Gastrocnemius medialis (tissue), 4 donors: ENCODE measurements around the gene RMND1. TPM values are rescaled to one million over a fixed set of nuclear protein-coding genes. Genes with fewer than 3 reads are reported as not detected.

Experiments used
- ATAC-seq, 2 donors: fragments of 150-250 bp; one replicate each; pipeline ENCODE4 v1.9.1; 2016
- DNase-seq, 2 donors: peaks; one replicate each; pipeline ENCODE4 v3.0.0-alpha.2; 2019
- H3K27ac ChIP-seq, 4 donors: fragments of 200-600 bp; sonication (generic); 1 replicate in 1 of 4; 2 replicates in 3 of 4; pipeline ENCODE4 v1.5.1; 2016 to 2018; ENCODE audit warnings: mild to moderate bottlenecking in 2 of 4, moderate library complexity in 1 of 4
- H3K27me3 ChIP-seq, 3 donors: fragments of 200-600 bp; sonication (generic) in 2 of 3; 1 replicate in 1 of 3; 2 replicates in 2 of 3; pipeline versions ENCODE4 v1.5.1 to v1.6.0; 2016 to 2019; ENCODE audit warnings: mild to moderate bottlenecking in 1 of 3, moderate library complexity in 1 of 3
- H3K36me3 ChIP-seq, 2 donors: fragments of 200-600 bp; sonication (generic) in 1 of 2; one replicate each; pipeline ENCODE4 v1.5.1; 2017 to 2018
- H3K4me1 ChIP-seq, 2 donors: fragments of 200-600 bp; sonication (generic) in 1 of 2; one replicate each; pipeline ENCODE4 v1.5.1; 2016 to 2017; ENCODE audit warnings: mild to moderate bottlenecking in 2 of 2
- H3K4me3 ChIP-seq, 4 donors: fragments of 200-600 bp; sonication (generic) in 3 of 4; 1 replicate in 1 of 4; 2 replicates in 3 of 4; pipeline ENCODE4 v1.5.1; 2016 to 2019; ENCODE audit warnings: mild to moderate bottlenecking in 2 of 4
- H3K9me3 ChIP-seq, 3 donors: fragments of 200-600 bp; sonication (generic) in 2 of 3; 1 replicate in 1 of 3; 2 replicates in 2 of 3; pipeline ENCODE4 v1.5.1; 2016 to 2019
- CTCF ChIP-seq, 5 experiments: fragments of 450-650 bp in 3 of 5; fragments of 200-600 bp in 2 of 5; sonication (generic) in 2 of 5; IDR thresholded peaks in 4 of 5; conservative IDR thresholded peaks in 1 of 5; 1 replicate in 4 of 5; 2 replicates in 1 of 5; pipeline ENCODE4 v1.5.1; 2016 to 2019; ENCODE audit warnings: antibody characterized with exemption in 5 of 5, mild to moderate bottlenecking in 3 of 5, moderate library complexity in 3 of 5
- POLR2A ChIP-seq, 2 donors: fragments of 450-650 bp; IDR thresholded peaks; one replicate each; pipeline ENCODE4 v1.6.1; 2017; ENCODE audit warnings: antibody characterized with exemption in 2 of 2, mild to moderate bottlenecking in 2 of 2, moderate library complexity in 2 of 2
- in situ Hi-C, 4 donors: fragments of 200-750 bp; cut with MboI; loops; one replicate each; pipeline versions ENCODE4 v1.15.0 to v1.8.0; 2017; ENCODE audit warnings: low sequenced_read_pairs in 4 of 4
- intact Hi-C: fragments of 100-400 bp; cut with DNase I; formaldehyde crosslinking; loops from one replicate; pipeline ENCODE4 v1.15.1; 2023; ENCODE audit warnings: low total_unique reads
- total RNA-seq, 4 donors: library from RNA; depleted of rRNA; stranded (reverse); fragments of >200 nt; gene quantifications; one replicate each; pipeline versions ENCODE4 v1.1.0 to v1.2.3, GENCODE V29; 2016

The RMND1 gene
- 1 to 10 TPM; 6.4 to 9.6 (median 8.4) TPM for total RNA-seq

DNA sequence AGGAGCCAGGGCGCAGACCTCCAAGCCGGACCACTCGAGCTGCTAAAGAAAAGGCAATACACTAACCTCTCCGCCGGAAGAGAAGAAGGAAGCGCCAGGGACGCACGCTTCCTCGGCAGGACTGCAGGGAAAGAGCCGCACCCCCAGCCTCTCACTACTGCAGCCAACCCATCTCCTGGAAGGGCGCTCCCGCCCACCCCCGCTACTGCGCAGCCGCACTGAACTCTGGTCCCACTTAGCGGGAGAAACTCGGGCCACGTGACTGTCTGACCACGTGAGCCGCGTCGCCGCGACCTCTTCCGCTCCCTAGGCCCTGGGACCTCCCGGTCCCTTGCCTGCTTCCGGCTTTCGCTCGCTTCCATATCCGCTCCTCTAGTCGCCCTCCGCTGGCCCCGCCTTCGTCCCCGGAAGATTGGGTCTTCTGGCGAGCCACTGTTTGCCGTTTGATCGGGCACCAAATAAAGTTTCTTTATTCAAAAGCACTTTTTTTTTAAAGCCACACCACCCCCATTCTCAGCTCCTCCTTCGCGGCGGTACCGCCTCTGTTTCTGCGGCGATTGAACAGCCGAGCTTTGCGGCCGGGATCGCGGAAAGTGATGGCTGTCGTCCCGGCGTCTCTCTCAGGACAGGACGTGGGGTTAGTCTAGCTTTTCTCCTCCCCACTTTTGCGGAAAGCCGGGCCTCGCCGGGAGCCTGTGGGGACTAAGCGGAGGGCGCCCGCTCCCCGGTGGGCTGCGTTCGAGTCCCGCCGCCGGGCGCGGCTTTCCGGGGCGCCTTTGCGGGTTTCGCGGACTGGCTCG lies at the start of gene RMND1:
TSS of gene RMND1 (minus strand) at position 177 of the 800 bp plus-strand sequence. CDS start 6,315 bp downstream, outside the sequence.
- Histone ChIP-seq H3K9me3 (no peaks in the 10 kb centered on the region), H3K4me1 (peaks cover 22 to 29% of the 10 kb centered on the region in 2 donors), H3K4me3 (peak within 1 kb of the TSS; percentile 82 to 94 (median 88)), H3K27me3 (no peaks in the 10 kb centered on the region), H3K27ac (peak within 1 kb of the TSS; percentile 86 to 97 (median 94)), H3K36me3 (no peaks in the 10 kb centered on the region)
- in situ Hi-C loops (loop anchor here in 2 of 4 donors (5.0 kb wide), 1 partner anchor 60 kb away; the partner anchor contains the start of gene ZBTB2 (in 2 of the 2)), intact Hi-C loops (loop anchor here (1.0 kb wide), 1 partner anchor 62 kb away; no protein-coding TSS in a partner anchor)
- peak; percentile 97 to 99 for ATAC-seq
- TF ChIP-seq POLR2A (IDR thresholded peaks at IDR 0.05) (peak; percentile 32 to 56), CTCF (IDR thresholded peaks at IDR 0.05 in 4 of 5, conservative IDR thresholded peaks at IDR 0.05 in 1 of 5) (no peak)
- DNase-seq = peak; percentile 99 to 100

DNA sequence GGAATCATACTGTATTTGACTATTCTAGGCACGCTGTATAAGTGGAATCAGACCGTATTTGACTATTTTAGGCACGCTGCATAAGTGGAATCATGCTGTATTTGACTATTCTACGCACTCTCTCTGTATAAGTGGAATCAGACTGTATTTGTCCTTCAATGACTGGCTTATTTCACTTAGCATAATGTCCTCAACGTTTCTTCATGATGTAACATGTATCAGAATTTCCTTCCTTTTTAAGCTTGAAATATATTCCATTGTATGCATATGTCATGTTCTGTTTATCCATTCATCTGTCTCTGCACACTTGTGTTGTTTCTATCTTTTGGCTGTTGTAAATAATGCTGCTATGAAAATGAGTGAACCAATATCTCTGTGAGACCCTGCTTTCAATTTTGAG lies 47.6 kb upstream of the RMND1 start:
- intact Hi-C loops (no loop called here), in situ Hi-C loops (loop anchor here in 2 of 4 donors (25.0 kb wide), 1 partner anchor 612 kb away; no protein-coding TSS in a partner anchor)
- TF ChIP-seq POLR2A (IDR thresholded peaks at IDR 0.05) = no peak
- Histone ChIP-seq H3K4me1 (no peaks in the 10 kb centered on the region), H3K27ac (no peak overlapping the region), H3K27me3 (peaks cover 5 to 23% (median 9%) of the 10 kb centered on the region in 3 donors), H3K4me3 (no peak overlapping the region), H3K36me3 (no peaks in the 10 kb centered on the region), H3K9me3 (no peaks in the 10 kb centered on the region)
- DNase-seq (no peak), ATAC-seq (no peak)

DNA sequence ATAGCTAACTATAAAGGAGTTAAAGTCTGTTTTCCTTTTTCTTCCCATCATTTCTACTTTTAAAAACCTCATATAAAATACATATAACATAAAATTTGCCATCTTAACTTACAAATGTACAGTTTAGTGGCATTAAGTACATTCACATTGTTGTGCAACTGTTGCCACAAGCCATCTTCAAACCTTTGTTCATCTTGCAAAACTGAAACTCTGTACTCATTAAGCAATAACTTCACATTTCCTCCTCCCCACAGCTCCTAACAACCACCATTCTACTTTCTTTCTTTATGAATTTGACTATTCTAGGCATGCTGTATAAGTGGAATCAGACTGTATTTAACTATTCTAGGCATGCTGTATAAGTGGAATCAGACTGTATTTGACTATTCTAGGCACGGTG lies 46.4 kb upstream of the RMND1 start:
- intact Hi-C loops (no loop called here), in situ Hi-C loops (loop anchor here in 2 of 4 donors (25.0 kb wide), 1 partner anchor 611 kb away; no protein-coding TSS in a partner anchor)
- H3K36me3 ChIP-seq = no peaks in the 10 kb centered on the region
- H3K27ac ChIP-seq = no peak overlapping the region
- H3K4me1 ChIP-seq = no peaks in the 10 kb centered on the region
- H3K4me3 ChIP-seq = no peak overlapping the region
- peaks cover 9 to 28% (median 9%) of the 10 kb centered on the region in 3 donors for H3K27me3 ChIP-seq
- TF ChIP-seq POLR2A (IDR thresholded peaks at IDR 0.05) (no peak), CTCF (IDR thresholded peaks at IDR 0.05 in 4 of 5, conservative IDR thresholded peaks at IDR 0.05 in 1 of 5) (no peak)
- no peak for ATAC-seq
- DNase-seq = no peak
- H3K9me3 ChIP-seq = no peaks in the 10 kb centered on the region

- no peak for TF ChIP-seq CTCF (IDR thresholded peaks at IDR 0.05 in 4 of 5, conservative IDR thresholded peaks at IDR 0.05 in 1 of 5)
- TF ChIP-seq POLR2A (IDR thresholded peaks at IDR 0.05) = no peak
- no peak for ATAC-seq
- no peak overlapping the region for H3K27ac ChIP-seq
Measured at GRCh38 chr6:151497905-151498304, 46.0 kb upstream of the RMND1 start.

DNA sequence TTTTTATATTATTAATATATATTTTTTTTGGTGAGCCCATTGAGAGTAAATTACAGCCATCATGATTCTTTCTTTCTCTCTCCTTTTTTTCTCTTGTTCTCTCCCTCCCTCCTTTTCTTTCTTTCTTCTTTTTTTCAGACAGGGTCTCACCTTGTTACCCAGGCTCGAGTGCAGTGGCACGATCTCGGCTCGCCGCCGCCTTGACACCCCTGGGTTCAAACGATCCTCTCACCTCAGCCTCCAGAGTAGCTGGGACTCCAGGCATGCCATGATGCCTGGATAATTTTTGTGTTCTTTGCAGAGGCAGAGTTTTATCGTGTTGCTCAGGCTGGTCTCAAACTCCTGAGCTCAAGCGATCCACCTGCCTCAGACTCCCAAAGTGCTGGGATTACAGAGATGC lies 43.5 kb upstream of the RMND1 start:
- TF ChIP-seq CTCF (IDR thresholded peaks at IDR 0.05 in 4 of 5, conservative IDR thresholded peaks at IDR 0.05 in 1 of 5) (no peak), POLR2A (IDR thresholded peaks at IDR 0.05) (no peak)
- no peaks in the 10 kb centered on the region for H3K36me3 ChIP-seq
- intact Hi-C loops = no loop called here
- no peaks in the 10 kb centered on the region for H3K4me1 ChIP-seq
- H3K4me3 ChIP-seq = no peak overlapping the region
- in situ Hi-C loops = loop anchor here in 2 of 4 donors (25.0 kb wide), 1 partner anchor 608 kb away; no protein-coding TSS in a partner anchor
- no peak overlapping the region for H3K27ac ChIP-seq
- H3K27me3 ChIP-seq = peaks cover 9 to 28% (median 12%) of the 10 kb centered on the region in 3 donors
- no peak for DNase-seq
- no peak for ATAC-seq
- H3K9me3 ChIP-seq = no peaks in the 10 kb centered on the region

More at GRCh38 chr6:151497905-151498304, 46.0 kb upstream of the RMND1 start:
- peaks cover 9 to 28% (median 11%) of the 10 kb centered on the region in 3 donors for H3K27me3 ChIP-seq
- H3K9me3 ChIP-seq = no peaks in the 10 kb centered on the region
- no peak for DNase-seq
- no peak overlapping the region for H3K4me3 ChIP-seq
- in situ Hi-C loops (loop anchor here in 2 of 4 donors (25.0 kb wide), 1 partner anchor 611 kb away; no protein-coding TSS in a partner anchor), intact Hi-C loops (no loop called here)
- H3K36me3 ChIP-seq = no peaks in the 10 kb centered on the region
- no peaks in the 10 kb centered on the region for H3K4me1 ChIP-seq
